C4-2B (cell line): ENCODE data around the gene UBASH3B.
"Not testable (repeated sequence)": the region's sequence is repeated elsewhere in the genome, so short reads cannot be mapped to it uniquely, and the experiment has no call there.

Experiments used
- H3K27ac ChIP-seq: fragments of 450-650 bp; 2 replicates; pipeline ENCODE4 v1.5.1; 2017
- ZFX ChIP-seq: fragments of 450-650 bp; IDR thresholded peaks from 2 replicates; pipeline ENCODE4 v1.6.1; 2017
- TF ChIP-seq, protein P1 (sequence below): fragments of 450-650 bp; conservative IDR thresholded peaks from 2 replicates; pipeline ENCODE4 v1.5.1; 2017; ENCODE audit warnings: mild to moderate bottlenecking

UBASH3B gene, protein sequence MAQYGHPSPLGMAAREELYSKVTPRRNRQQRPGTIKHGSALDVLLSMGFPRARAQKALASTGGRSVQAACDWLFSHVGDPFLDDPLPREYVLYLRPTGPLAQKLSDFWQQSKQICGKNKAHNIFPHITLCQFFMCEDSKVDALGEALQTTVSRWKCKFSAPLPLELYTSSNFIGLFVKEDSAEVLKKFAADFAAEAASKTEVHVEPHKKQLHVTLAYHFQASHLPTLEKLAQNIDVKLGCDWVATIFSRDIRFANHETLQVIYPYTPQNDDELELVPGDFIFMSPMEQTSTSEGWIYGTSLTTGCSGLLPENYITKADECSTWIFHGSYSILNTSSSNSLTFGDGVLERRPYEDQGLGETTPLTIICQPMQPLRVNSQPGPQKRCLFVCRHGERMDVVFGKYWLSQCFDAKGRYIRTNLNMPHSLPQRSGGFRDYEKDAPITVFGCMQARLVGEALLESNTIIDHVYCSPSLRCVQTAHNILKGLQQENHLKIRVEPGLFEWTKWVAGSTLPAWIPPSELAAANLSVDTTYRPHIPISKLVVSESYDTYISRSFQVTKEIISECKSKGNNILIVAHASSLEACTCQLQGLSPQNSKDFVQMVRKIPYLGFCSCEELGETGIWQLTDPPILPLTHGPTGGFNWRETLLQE

GRCh38 chr11:122655527-122656072, at the start of gene UBASH3B:
Gene UBASH3B, plus strand, starts transcription at chr11:122655722. Its CDS starts 328 bp downstream, at chr11:122656050.
- H3K27ac ChIP-seq, result no peak within 1 kb of the TSS; the same call in 1 of the 2 replicates
- TF ChIP-seq, protein P1, sequence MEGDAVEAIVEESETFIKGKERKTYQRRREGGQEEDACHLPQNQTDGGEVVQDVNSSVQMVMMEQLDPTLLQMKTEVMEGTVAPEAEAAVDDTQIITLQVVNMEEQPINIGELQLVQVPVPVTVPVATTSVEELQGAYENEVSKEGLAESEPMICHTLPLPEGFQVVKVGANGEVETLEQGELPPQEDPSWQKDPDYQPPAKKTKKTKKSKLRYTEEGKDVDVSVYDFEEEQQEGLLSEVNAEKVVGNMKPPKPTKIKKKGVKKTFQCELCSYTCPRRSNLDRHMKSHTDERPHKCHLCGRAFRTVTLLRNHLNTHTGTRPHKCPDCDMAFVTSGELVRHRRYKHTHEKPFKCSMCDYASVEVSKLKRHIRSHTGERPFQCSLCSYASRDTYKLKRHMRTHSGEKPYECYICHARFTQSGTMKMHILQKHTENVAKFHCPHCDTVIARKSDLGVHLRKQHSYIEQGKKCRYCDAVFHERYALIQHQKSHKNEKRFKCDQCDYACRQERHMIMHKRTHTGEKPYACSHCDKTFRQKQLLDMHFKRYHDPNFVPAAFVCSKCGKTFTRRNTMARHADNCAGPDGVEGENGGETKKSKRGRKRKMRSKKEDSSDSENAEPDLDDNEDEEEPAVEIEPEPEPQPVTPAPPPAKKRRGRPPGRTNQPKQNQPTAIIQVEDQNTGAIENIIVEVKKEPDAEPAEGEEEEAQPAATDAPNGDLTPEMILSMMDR, result no peak; the same call in 1 of the 2 replicates
- TF ChIP-seq ZFX, result no peak

GRCh38 chr11:122607162-122607561, 48.4 kb upstream of the UBASH3B start:
- H3K27ac ChIP-seq, result not testable (repeated sequence)

GRCh38 chr11:122612123-122612824, 43.2 kb upstream of the UBASH3B start:
- TF ChIP-seq, protein P1, result no peak
- no peak for TF ChIP-seq ZFX
- H3K27ac ChIP-seq, result no peak overlapping the region

- no peak overlapping the region for H3K27ac ChIP-seq
- no peak for TF ChIP-seq ZFX
- TF ChIP-seq, protein P1, result no peak
These were observed 38.8 kb upstream of the UBASH3B start for GRCh38 chr11:122616718-122617117.

- TF ChIP-seq, protein P1, result no peak
- no peak for TF ChIP-seq ZFX
- no peak overlapping the region for H3K27ac ChIP-seq
These were observed 38.2 kb upstream of the UBASH3B start for GRCh38 chr11:122617297-122617696.

GRCh38 chr11:122617926-122618325, 37.6 kb upstream of the UBASH3B start:
- no peak overlapping the region for H3K27ac ChIP-seq
- TF ChIP-seq, protein P1, result no peak
- no peak for TF ChIP-seq ZFX

- TF ChIP-seq ZFX, result no peak
- TF ChIP-seq, protein P1, result no peak
These were observed 36.6 kb upstream of the UBASH3B start for GRCh38 chr11:122618927-122619326.

More at GRCh38 chr11:122618927-122619326, 36.6 kb upstream of the UBASH3B start:
- no peak overlapping the region for H3K27ac ChIP-seq
